GM18517 (cell line): Measurements from ENCODE around the gene TMEM51.

Source experiments
- ATAC-seq: cut with Tn5 transposase; IDR thresholded peaks from one replicate; pipeline ENCODE4 v1.9.1; 2021; ENCODE audit warnings: mild to moderate bottlenecking, moderate library complexity; ENCODE audit not compliant: unreplicated experiment

The TMEM51 gene

DNA sequence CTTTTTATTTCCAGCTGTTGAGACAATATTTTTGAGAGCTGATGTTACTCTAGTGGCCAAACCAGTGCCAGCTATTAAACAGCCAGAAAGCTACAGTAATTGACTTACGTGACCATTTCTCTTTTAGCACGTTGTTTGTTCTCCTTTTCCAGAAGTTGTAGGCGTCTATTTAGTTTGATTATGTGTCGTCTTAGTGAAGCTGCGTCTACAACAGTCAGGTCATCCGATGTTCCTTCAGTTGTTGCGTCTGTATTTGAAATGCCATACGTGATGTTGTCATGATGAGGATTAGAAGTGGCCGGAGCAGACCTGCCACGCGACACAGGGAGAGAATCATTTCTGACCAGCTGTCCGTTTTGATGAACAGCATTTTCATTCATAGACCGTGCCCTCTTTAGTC lies 38.2 kb downstream of the TMEM51 start:
- no peak for ATAC-seq

DNA sequence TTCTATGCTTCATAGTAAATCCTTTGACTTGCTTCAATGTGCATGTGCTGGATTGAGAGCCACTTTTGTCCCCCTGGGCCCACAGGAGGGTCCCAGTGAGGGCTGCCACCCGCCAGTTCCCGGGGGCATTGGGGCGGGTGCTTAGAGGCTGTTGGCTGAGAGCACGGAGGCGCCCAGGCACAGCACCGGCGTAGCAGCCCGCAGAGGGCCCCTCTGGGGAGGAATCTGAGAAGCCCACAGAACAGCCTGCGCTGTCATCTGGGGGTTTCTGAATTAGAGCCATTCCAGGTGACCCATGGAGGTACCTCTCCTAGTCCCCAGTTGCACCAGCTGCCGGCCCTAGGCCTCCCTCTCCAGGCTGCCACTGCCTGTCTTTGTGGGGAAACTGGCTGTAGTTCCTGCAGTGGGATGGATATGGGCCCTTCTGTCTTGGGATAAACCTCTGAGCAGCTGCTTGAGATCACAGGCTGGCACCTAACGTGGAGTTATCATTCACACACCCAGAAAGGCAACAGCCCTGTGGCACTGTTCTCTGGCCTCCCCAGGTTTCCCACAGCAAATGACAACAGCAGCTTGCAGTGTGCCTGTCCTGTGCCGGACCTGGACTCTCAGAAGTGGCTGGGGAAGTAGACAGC lies 39.5 kb downstream of the TMEM51 start:
- no peak for ATAC-seq

DNA sequence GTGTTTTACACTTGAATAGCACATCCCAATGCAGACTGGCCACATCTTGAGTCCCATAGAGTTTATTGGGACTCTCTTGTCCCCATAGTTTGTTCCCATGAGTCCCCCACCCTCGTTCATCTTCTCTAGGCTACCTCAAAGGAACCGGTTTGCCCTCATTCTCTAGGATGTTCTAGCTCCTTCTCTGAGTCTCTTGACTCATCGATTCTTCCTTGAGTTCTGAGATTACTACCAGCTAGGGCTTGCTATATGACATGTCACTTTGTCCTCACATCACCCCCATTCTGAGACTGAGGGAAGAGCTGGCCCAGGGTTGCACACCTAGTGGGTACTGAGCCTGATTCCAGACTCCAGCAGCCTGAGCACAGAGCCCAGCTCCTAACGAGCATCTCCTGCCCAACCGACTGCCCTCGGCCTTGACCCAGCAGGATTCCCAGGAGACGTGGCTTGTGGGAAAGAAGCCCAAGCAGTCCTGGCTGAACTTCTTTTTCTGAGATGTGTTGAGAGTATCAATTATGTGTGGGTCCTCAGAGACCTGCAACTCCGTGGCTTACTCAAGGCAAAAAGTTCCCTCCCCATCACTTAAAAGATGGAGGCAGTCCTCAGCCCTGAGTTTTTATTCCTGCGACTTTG lies 42.0 kb downstream of the TMEM51 start:
- ATAC-seq = no peak

DNA sequence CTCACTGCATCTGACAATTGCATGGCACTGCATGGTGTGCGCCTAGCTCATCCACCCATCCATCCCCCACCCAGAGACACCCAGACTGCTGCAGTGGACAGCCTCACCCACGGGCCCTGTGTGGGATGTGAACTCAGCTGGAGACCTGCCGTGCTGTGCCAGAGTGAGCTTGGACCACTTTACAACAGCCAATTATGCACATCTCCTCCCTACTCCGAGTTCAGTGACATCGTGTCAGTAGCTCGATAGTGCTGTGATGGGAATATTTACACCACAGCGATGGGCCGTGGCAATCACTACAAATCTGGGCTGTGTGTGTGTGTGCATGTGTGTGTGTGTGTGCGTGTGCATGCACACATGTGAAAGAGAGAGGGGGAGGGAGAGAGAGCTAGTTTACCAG lies 42.5 kb downstream of the TMEM51 start:
- ATAC-seq = no peak

DNA sequence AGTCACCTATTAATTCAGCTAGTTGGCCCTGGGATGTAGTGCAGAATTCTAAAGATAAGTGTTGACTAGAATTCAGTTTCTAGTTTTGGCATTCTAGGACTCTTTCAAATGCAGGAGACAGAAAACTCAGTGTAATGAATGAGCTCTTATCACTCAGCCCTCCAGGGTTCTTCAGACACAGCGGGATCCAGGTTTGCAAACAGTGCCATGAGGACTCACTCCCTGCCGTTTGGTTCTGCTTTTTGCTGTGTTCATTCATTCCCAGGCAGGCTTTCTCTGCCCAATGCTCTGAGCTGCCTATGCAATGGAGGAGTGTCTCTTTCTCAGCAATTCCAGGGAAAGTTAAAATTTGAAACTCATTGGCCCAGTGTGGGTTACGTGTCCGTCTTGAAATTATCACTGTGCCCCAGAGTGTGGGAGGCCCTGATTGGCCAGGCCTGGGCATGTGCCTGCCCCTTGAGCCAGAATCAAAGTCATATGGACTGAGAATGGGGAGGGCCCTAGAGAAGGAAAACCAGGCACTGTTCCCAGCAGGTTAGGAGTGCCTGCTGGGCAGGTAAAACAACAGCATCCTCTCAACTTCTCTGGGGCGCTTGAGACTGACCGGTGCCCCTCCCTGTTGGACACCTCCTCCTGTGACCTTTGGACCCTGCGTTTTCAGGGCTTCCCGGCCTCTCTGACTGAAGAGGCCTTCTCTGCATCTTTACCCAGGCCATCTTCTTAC lies 43.4 kb downstream of the TMEM51 start:
- no peak for ATAC-seq

DNA sequence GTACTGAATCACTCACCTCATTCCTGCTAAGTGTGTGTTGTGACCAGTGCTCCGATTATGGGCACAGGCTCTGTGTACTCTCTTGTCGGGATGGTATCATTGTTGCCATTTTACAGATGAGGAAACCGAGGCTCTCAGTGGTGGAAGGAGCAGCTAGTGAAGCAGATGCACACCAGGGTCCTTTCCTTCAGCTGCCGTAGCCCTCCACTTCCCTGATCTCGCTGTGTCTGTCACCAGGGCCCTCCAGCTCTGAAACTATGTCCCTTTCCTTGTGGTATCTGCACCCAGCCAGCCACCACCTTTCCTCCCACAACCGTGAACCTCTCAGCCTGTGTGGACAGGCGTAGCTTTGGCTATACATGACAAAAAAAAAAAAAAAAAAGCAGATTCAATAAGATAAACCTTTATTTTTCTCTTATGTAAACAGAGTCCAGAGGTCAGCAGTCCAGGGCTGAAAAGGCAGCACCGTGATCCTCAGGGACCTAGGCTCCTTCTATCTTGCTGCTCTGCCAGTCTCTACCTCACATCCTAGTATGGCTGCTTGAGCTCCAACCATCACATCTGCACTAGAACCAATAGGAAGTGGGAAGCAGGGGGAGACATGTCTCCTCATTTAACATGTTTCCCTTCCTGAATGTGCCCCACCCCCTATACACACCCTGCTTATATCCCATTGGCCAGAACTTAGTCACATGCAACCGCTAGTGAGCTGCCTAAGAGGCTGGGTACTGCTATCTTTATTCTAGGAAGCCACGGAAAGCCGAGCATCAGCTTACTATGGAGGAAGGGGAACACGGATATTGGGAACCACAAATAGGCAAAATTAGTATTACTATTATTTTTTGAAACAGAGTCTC lies 44.3 kb downstream of the TMEM51 start:
- no peak for ATAC-seq

DNA sequence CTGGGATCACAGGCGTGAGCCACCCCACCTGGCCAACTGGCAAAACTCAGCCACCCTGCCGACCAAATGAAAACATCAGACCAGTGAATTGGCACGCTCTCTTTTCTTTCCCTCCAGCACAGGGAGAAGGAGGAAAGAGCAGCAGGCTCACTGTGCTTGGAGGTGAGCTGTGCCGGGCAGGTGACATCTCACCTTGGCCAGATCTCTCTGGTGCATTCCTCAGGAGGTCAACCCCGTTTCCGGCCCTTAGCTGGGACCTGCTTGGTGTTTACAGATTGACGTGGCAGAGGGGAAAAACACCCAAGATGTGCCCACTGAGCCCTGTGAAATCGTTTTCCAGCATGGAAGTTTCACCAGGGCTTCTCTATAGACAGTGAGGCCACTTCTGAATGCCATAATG lies 45.1 kb downstream of the TMEM51 start:
- ATAC-seq = no peak

DNA sequence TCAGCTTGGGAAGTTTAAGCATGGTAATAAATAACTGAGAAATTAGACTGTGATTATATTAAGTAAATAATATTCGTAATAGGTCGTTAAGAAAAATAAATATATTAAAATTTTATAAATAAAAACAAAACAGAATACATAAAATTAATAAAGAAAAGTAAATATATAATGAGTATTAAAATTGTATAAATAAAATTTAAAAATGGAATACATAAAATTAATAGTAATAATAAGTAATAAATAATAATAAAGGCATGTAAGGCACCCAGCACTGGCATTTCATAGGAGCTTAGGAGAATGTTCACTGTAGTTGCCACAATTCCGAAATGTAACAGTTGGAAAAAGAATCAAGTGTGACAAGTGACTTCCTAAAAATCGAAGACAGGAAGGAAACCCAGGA lies 47.7 kb downstream of the TMEM51 start:
- no peak for ATAC-seq

DNA sequence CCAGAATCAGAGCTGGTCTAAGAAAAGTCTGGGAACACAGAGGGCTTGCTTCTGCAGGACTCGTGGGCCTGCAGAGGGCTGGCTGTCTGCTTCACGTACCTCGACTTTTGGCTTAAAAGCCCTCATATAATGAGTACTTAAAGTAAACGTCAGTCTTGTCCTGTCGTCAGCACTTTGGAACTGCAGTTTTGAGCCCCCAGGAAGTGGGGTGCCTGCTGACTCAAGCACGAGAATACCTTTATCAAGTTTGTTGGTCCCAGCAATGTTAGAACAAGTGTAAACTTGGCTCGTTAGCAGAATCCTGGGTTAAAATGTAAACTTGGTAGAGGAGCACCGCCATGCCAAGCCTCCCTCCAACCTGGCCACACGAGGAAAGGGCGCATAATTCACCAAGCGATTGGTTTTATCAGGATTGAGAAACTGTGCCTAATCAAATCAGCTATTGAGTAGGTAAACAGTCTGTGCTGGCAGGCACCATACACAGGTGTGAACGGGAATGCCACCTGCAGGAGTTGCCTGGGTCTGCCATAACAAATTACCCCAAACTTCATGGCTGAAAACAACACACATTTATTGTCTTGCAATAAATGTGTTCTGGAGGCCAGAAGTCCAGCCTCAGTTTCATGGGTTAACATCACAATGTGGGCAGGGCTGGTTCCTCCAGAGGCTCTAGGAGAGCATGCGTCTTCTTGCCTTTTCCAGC lies 48.5 kb downstream of the TMEM51 start:
- ATAC-seq = no peak

DNA sequence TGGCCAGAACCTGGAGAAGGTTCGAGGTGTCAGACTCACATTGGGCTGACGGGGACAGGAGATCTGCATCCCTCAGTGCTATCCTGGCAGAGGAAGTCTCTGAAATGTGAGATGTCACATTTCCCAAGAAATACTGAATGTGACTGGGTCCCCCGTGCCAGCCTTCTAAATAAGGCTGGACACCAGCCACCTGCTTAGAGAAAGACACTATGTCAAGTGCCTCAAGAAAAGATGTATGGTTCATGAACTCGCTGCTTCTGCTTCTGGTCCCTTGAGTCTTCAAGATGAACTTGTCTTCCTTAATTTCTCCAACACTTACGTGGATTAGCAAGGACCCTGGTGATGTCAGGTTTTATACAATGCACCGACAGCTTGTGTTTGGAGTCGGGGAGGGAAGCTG lies 51.4 kb downstream of the TMEM51 start:
- no peak for ATAC-seq

DNA sequence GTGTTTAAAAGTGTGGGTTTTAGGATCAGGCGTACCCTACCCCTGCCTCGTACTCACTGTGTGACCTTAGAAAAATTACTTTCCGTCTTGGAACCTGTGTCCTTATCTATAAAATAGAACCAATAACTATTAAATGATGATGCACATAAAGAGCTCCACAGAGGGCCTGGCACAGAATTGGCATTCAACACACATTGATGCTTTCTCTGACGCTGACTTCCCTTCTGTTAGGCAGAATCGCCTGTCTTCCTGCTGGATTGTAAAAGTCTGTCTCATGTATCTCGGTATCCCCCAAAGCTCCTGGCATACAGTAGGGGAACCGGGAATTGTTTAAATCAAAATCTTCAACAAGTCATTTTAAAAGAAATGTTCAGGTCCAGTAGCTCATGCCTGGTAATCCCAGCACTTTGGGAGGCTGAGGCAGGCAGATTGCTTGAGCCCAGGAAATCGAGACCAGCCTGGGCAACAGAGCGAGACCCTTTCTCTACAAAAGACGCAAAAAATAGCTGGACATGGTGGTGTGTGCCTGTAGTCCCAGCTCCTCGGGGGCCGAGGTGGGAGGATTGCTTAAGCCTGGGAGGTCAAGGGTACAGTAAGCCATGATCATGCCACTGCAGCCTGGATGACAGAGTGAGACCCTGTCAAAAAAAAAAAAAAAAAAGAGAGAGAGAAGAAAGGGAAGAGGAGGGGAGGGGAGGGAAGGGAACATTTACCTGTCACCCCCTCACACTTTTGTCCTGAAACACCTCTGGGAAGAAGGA lies 52.2 kb downstream of the TMEM51 start:
- no peak for ATAC-seq

DNA sequence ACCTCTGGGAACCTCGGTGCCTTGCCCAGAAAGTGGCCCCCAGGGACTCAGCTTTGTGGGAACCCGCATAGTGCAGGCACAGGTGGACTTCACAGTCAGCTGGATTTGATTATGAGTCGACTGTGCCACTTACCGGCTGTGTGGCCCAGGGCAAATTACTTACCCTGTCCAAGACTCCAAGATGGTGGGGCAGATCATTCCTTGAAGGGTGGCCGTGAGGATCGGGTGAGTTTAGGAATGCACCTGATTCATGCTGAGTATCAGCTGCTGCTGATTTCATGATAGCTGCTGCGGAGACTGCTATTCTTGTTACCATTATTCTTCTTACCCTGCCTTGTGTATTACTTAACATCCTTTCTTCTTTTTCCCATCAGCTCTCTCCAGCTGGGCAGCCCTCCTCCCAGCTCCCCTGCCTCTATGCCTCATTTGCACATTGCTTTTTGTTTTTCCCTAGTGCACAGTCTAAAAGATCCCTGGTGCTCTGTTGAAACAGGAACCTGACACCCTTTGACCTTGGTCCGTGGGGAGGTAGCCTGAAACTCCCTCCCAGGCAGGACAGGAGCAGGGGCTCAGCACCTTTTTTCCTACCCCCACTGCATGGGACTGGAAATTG lies 53.0 kb downstream of the TMEM51 start:
- ATAC-seq = no peak

DNA sequence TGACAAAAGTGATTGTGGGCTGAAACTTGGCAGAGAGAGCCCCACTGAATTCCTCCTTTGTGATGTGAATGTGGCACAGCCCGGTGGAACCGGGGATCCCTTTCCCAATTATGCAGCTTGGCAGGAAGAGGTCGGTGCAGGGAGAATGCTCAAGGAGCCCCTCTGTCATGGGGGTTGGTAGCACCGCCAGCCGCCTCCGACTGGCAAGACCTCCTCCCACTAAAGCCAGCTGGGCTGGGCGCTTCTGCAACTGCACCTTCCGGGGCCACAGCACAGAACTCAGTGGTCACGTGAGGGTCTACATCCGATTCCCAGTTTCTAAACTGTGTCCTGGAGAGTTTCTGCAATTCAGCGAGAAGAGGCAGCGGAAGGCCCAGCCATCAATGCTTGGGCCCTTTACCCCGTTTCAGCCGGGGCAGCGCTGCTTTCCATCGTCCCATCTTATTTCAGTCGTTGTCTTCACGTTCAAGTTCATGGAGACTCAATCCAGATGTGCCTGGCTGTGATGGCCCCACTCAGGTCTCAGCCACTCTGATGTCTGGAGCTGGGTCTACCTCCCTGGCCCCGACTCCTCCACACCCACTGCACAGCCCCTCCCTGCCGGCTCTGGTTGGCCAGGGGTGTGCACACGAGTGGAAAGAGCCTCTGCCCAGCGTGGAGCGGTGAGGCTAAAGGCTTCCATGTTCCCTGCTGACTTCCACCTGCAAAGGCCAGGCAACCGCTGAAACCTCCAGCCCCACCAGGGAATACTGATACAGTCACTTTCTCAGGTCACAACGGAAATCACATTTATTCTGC lies 53.7 kb downstream of the TMEM51 start:
- ATAC-seq = no peak

DNA sequence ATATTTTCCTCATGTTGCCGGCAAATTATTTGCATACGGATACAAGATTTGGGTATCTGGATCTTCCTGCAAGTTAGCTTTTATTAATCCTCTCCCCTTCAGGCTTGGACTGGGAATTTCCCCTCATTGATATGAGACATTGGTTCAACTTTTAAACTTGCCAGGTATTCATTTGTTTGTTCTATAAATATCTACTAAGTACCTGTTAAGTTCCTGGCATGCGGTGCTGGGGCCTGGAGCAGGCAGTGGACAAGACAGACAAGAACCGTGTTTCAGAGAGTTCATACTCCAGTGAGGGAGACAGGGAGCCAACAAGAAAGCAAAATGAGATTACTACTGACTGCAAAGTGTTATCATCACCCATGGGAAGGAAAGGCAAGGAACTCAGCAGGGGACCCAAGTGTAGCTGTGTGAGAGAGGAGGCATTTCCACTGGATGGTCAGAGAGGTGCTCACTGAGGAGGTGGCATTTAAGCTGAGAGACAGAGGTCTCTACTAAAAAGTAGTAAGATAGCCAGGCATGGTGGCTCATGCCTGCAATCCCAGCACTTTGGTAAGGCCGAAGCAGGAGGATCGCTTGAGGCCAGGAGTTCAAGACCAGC lies 54.4 kb downstream of the TMEM51 start:
- no peak for ATAC-seq

DNA sequence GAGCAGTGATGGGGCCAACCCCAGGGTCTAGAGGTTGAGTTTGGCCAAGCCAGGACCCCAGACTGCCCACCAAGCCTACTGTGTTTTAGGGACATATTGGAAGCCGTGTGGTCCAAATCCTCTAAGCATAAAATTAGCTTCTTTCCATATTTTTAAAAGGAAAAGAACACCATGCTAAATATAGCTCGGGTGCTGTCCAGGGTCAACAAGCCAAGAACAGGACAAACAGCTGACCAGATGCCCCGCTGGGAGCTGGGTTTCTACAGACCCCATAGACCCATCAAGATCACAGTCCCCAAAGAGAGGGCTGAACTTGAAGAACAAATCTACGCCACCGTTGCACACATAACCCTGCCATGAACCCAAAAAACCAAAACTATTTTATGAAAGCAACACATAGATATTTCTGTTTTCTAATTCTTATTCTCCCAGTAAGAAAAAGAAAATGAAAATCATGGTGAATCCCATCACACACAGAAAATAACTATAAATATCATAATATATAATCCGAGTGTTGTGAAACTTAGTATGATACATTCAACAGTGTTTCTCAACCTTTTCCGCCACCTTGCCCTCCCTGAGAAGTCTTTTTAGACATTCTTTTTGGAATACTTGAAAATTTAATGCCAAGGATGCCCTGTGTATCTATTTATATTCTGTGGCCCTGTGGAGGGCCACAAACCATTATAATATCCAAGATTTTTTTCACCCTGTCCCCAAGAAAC lies 57.3 kb downstream of the TMEM51 start:
- ATAC-seq = no peak

DNA sequence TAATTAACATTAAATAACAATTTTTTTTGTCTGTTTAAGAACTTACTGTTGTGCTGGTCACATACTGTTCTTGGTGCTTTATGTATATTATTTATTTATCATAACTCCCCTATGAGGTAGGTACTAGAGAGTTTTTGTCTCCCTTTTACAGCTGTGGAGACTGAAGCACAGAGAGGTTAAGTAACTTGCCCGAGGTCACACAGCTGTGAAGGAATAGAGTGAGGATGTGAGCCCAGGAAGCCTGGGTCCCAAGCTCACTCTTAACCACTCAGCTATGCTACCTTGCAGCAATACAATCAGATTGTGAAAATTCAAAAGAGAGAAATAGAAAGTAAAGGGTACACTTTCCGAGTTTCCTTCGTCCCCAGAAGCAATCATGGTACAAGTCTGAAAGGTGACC lies 57.9 kb downstream of the TMEM51 start:
- no peak for ATAC-seq

DNA sequence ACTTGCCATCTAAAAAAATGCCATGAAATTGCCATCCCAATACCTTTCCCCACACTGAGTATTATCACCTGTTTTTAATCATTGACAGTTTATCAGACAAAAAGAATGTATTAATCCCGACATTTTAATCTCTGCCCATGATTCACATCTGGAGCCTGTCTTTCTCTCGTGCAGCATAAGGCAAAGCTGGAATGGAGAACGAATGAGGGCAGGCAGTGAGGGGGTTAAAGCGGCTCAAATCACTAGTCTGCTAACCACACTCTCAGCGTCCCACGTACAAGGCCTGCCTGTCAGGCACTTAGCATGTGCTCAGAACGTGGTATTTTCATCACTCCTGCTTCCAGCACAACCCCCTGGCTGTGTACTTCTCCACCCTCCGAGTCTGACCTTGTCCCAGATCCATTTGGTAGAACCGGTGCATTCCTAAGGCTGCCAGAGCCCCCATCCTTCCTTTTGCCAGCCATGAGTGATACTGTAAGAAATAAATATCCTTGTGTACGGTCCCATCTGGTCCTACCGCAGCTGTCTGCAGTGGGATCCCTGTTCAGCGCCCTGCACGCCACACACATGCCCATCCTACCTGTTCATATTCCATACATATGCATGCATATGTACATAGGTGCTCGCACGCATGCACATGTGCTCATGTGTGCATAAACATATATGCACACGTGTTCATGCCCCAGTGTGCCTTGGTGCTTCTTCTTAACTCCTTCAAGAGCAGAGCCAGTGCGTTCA lies 58.8 kb downstream of the TMEM51 start:
- no peak for ATAC-seq
